HCT116 (cell line): Measurements from ENCODE around the gene AOPEP. TPM values are rescaled to one million over a fixed set of nuclear protein-coding genes. Genes with fewer than 3 reads are reported as not detected.

Experiments
- ATAC-seq: fragments of 200-7000 bp; cut with Tn5 transposase; 2 replicates; pipeline ENCODE4 v1.9.1; 2020; ENCODE audit warnings: mild to moderate bottlenecking, moderate library complexity
- BruUV-seq: library from RNA; stranded (reverse); fragments of 400-500 nt; replicated peaks from 2 replicates; lab custom pipeline; 2021; lab: Mats Ljungman, UMichigan
- CTCF ChIA-PET: fragments of 300-600 bp; sonication (Branson Sonifier 250); formaldehyde crosslinking; loops from one replicate; lab custom pipeline; 2021; ENCODE audit warnings: antibody characterized with exemption; lab: Charles Lee
- POLR2A ChIA-PET: fragments of 300-600, 350-600 bp; sonication (Branson Sonifier 250); formaldehyde crosslinking; loops from one replicate; lab custom pipeline; 2021; ENCODE audit warnings: antibody characterized with exemption; lab: Charles Lee
- RAD21 ChIA-PET, 2 experiments: fragments of 300-600 bp; sonication (Branson Sonifier 250); formaldehyde crosslinking; loops; one replicate each; lab custom pipeline; 2023; ENCODE audit warnings: low total read pairs in 2 of 2; ENCODE audit not compliant: uncharacterized antibody in 2 of 2, unreplicated experiment in 2 of 2, low non-redundant PET in 1 of 2; lab: Charles Lee
- DNase-seq: peaks from one replicate; pipeline ENCODE4 v3.0.0-alpha.2; 2010; ENCODE audit warnings: low read depth, low spot score
- H2AFZ ChIP-seq: fragments of 200-600 bp; shearing (Covaris generic), sonication (generic); 2 replicates; pipeline ENCODE4 v1.6.1; 2017; ENCODE audit warnings: low read depth, mixed run types, mixed read lengths, antibody characterized with exemption, low read length; ENCODE audit not compliant: poor library complexity, severe bottlenecking
- H3K27ac ChIP-seq: 2 replicates; pipeline ENCODE4 v1.5.1; 2012; ENCODE audit warnings: low read depth, low read length
- H3K27me3 ChIP-seq: fragments of 200-600 bp; sonication (generic); 2 replicates; pipeline ENCODE4 v1.6.1; 2016; ENCODE audit warnings: mixed run types, low read length, mixed read lengths; ENCODE audit not compliant: insufficient read depth
- H3K36me3 ChIP-seq, 2 experiments: fragments of 200-500 bp in 1 of 2; fragments of 200-600 bp in 1 of 2; sonication (Bioruptor generic) in 1 of 2; sonication (generic) in 1 of 2; 2 replicates each; pipeline versions ENCODE4 v1.5.1 to v1.6.1; 2014 to 2016; ENCODE audit warnings: low read length in 2 of 2, inconsistent platforms in 1 of 2, mixed read lengths in 1 of 2, mixed run types in 1 of 2; ENCODE audit not compliant: insufficient read depth in 2 of 2, control insufficient read depth in 1 of 2
- H3K4me1 ChIP-seq, 2 experiments: fragments of 200-600 bp in 1 of 2; sonication (generic) in 1 of 2; 2 replicates each; pipeline versions ENCODE4 v1.5.1 to v1.6.1; 2012 to 2017; ENCODE audit warnings: low read length in 2 of 2, inconsistent platforms in 1 of 2, mild to moderate bottlenecking in 1 of 2, mixed read lengths in 1 of 2, mixed run types in 1 of 2, moderate library complexity in 1 of 2; ENCODE audit not compliant: insufficient read depth in 2 of 2, control insufficient read depth in 1 of 2
- H3K4me2 ChIP-seq: fragments of 200-600 bp; sonication (generic); 2 replicates; pipeline ENCODE4 v1.6.1; 2017; ENCODE audit warnings: mixed run types, low read length, mixed read lengths
- H3K4me3 ChIP-seq, 2 experiments: fragments of 200-600 bp in 1 of 2; sonication (generic) in 1 of 2; replicated peaks in 1 of 2; 2 replicates each; pipeline ENCODE4 v1.5.1; 2011 to 2016; ENCODE audit warnings: low read length in 2 of 2, control low read depth in 1 of 2, low read depth in 1 of 2, mild to moderate bottlenecking in 1 of 2, mixed read lengths in 1 of 2, mixed run types in 1 of 2
- H3K79me2 ChIP-seq: fragments of 200-600 bp; sonication (generic); 2 replicates; pipeline ENCODE4 v1.6.1; 2017; ENCODE audit warnings: mild to moderate bottlenecking, mixed run types, low read length, moderate library complexity, mixed read lengths; ENCODE audit not compliant: insufficient read depth
- H3K9ac ChIP-seq: fragments of 200-600 bp; sonication (generic); 2 replicates; pipeline ENCODE4 v1.6.1; 2016; ENCODE audit warnings: low read length, mixed read lengths
- H3K9me2 ChIP-seq: fragments of 200-600 bp; sonication (generic), shearing (Covaris generic); 2 replicates; pipeline ENCODE4 v1.6.1; 2017; ENCODE audit warnings: mixed run types, mild to moderate bottlenecking, moderate library complexity; ENCODE audit not compliant: insufficient read depth
- H3K9me3 ChIP-seq, 2 experiments: fragments of 200-500 bp in 1 of 2; fragments of 200-600 bp in 1 of 2; sonication (Bioruptor generic) in 1 of 2; sonication (generic) in 1 of 2; 2 replicates each; pipeline ENCODE4 v1.6.1; 2014 to 2017; ENCODE audit warnings: low read length in 2 of 2, mixed read lengths in 2 of 2, inconsistent platforms in 1 of 2, low read depth in 1 of 2, mild to moderate bottlenecking in 1 of 2, mixed run types in 1 of 2, moderate library complexity in 1 of 2; ENCODE audit not compliant: control insufficient read depth in 1 of 2, insufficient read depth in 1 of 2
- H4K20me1 ChIP-seq: fragments of 200-600 bp; sonication (generic), shearing (Covaris generic); 2 replicates; pipeline ENCODE4 v1.6.1; 2017; ENCODE audit warnings: mixed run types, mild to moderate bottlenecking, moderate library complexity; ENCODE audit not compliant: insufficient read depth
- EZH2 ChIP-seq: fragments of 200-600 bp; sonication (generic); IDR thresholded peaks from 2 replicates; pipeline ENCODE4 v1.6.1; 2017; ENCODE audit warnings: antibody characterized with exemption, mixed run types
- EZH2phosphoT487 ChIP-seq: fragments of 200-600 bp; IDR thresholded peaks from 2 replicates; pipeline ENCODE4 v1.6.1; 2018; ENCODE audit warnings: antibody characterized with exemption, borderline replicate concordance
- FOSL1 ChIP-seq: IDR thresholded peaks from 2 replicates; pipeline ENCODE4 v1.6.1; 2012; ENCODE audit warnings: low read depth
- RAD21 ChIP-seq: IDR thresholded peaks from 2 replicates; pipeline ENCODE4 v1.6.1; 2012; ENCODE audit warnings: low read depth, mild to moderate bottlenecking
- ZFX ChIP-seq: fragments of 450-650 bp; IDR thresholded peaks from 2 replicates; pipeline ENCODE4 v1.6.1; 2017
- intact Hi-C: fragments of 100-400 bp; cut with micrococcal nuclease; formaldehyde crosslinking; loops from 2 replicates; pipeline ENCODE4 v1.10.0; 2022
- total RNA-seq: library from RNA; stranded (reverse); gene quantifications from one replicate; pipeline ENCODE4 v1.2.1, GENCODE V29; 2021; ENCODE audit not compliant: unreplicated experiment
- TF ChIP-seq, protein P1 (sequence below), 3 experiments: fragments of 200-600 bp in 1 of 3; sonication (generic) in 1 of 3; IDR thresholded peaks in 2 of 3; conservative IDR thresholded peaks in 1 of 3; 2 replicates each; pipeline ENCODE4 v1.5.1; 2012 to 2017; ENCODE audit warnings: low read depth in 2 of 3, low read length in 2 of 3, antibody characterized with exemption in 1 of 3, borderline replicate concordance in 1 of 3, control low read depth in 1 of 3, mild to moderate bottlenecking in 1 of 3, mixed read lengths in 1 of 3, mixed run types in 1 of 3, moderate library complexity in 1 of 3; ENCODE audit not compliant: insufficient read depth in 1 of 3
- TF ChIP-seq, protein P2 (sequence below): IDR thresholded peaks from 2 replicates; pipeline ENCODE4 v1.6.1; 2012

The AOPEP gene
- total RNA-seq, 1 experiment from 2014 or later: 15.1 TPM

DNA sequence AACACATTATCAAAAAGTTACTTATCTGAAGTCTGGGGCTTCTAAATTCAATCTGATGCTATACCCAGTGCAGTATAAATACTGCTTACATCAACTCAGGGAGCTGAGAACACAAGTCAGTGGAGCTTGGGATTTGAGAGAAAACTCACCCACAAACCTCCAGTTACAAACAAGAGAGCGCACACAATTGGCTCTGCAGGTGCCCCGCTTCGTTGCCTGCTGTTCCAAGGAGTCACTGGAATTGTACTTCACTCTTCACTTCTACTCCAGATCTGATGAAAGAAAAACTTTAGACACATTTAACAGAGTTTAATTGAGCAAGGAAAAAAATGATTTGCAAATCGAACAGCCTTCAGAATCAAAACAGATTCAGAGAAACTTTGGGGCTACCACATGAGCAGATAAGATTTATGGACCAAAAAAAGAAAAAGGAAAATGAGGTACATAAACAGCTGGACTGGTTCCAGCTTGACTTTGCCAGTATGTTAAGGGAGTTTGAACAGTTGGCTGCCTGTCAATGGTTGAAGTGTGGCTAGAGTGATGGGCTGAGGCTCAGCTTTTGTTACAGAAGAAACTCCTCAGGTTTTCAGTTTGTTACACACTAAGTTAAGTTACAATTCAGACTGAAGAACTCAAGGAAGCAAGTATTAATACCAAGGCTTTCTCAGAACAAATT, 156.6 kb downstream of the AOPEP start:
- POLR2A ChIA-PET: no interaction called here
- RAD21 ChIA-PET: no interaction called here
- Histone ChIP-seq H3K9me2 (no peaks in the 10 kb centered on the region), H3K27me3 (no peaks in the 10 kb centered on the region), H3K4me3 (no peak overlapping the region), H3K9ac (no peak overlapping the region), H3K36me3 (no peaks in the 10 kb centered on the region), H3K4me2 (no peak overlapping the region), H3K27ac (no peak overlapping the region), H3K9me3 (no peaks in the 10 kb centered on the region), H3K79me2 (no peaks in the 10 kb centered on the region), H4K20me1 (no peaks in the 10 kb centered on the region), H3K4me1 (peaks cover 5 to 16% of the 10 kb centered on the region in 2 experiments; a peak in 3 of 4 replicates), H2AFZ (no peak overlapping the region)
- ATAC-seq (no peak), DNase-seq (no peak)
- intact Hi-C loops: no loop called here
- CTCF ChIA-PET: no interaction called here
- TF ChIP-seq ZFX (no peak), EZH2phosphoT487 (no peak), FOSL1 (no peak), EZH2 (no peak), RAD21 (no peak)
- TF ChIP-seq, protein P1, sequence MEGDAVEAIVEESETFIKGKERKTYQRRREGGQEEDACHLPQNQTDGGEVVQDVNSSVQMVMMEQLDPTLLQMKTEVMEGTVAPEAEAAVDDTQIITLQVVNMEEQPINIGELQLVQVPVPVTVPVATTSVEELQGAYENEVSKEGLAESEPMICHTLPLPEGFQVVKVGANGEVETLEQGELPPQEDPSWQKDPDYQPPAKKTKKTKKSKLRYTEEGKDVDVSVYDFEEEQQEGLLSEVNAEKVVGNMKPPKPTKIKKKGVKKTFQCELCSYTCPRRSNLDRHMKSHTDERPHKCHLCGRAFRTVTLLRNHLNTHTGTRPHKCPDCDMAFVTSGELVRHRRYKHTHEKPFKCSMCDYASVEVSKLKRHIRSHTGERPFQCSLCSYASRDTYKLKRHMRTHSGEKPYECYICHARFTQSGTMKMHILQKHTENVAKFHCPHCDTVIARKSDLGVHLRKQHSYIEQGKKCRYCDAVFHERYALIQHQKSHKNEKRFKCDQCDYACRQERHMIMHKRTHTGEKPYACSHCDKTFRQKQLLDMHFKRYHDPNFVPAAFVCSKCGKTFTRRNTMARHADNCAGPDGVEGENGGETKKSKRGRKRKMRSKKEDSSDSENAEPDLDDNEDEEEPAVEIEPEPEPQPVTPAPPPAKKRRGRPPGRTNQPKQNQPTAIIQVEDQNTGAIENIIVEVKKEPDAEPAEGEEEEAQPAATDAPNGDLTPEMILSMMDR (IDR thresholded peaks at IDR 0.05 in 2 of 3, conservative IDR thresholded peaks at IDR 0.05 in 1 of 3; ENCODE audit: borderline replicate concordance in 1 of 3, insufficient read depth in 1 of 3, low read depth in 2 of 3, low read length in 2 of 3): no peak
- TF ChIP-seq, protein P2, sequence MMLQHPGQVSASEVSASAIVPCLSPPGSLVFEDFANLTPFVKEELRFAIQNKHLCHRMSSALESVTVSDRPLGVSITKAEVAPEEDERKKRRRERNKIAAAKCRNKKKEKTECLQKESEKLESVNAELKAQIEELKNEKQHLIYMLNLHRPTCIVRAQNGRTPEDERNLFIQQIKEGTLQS: no peak
- no TSS peak for BruUV-seq
